ENCODE measurements around the gene STAC2. TPM values are rescaled to one million over a fixed set of nuclear protein-coding genes. Genes with fewer than 3 reads are reported as not detected.
A peak's percentile ranks its signal among the peaks of the same experiment; 100 is the strongest.

Gene STAC2
- total RNA-seq, 1 donor from 2014 or later: 0.46 TPM

- TF ChIP-seq, protein P1, sequence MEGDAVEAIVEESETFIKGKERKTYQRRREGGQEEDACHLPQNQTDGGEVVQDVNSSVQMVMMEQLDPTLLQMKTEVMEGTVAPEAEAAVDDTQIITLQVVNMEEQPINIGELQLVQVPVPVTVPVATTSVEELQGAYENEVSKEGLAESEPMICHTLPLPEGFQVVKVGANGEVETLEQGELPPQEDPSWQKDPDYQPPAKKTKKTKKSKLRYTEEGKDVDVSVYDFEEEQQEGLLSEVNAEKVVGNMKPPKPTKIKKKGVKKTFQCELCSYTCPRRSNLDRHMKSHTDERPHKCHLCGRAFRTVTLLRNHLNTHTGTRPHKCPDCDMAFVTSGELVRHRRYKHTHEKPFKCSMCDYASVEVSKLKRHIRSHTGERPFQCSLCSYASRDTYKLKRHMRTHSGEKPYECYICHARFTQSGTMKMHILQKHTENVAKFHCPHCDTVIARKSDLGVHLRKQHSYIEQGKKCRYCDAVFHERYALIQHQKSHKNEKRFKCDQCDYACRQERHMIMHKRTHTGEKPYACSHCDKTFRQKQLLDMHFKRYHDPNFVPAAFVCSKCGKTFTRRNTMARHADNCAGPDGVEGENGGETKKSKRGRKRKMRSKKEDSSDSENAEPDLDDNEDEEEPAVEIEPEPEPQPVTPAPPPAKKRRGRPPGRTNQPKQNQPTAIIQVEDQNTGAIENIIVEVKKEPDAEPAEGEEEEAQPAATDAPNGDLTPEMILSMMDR (IDR thresholded peaks at IDR 0.05): no peak
- H3K36me3 ChIP-seq: peaks cover 44% of the 10 kb centered on the region
- no peak for ATAC-seq
- H3K4me1 ChIP-seq: peaks cover 27% of the 10 kb centered on the region
- no peaks in the 10 kb centered on the region for H3K27me3 ChIP-seq
- no peak overlapping the region for H3K27ac ChIP-seq
- H3K9me3 ChIP-seq: no peaks in the 10 kb centered on the region
- H3K4me3 ChIP-seq: no peak overlapping the region
- DNase-seq: no peak
- intact Hi-C loops (cut with DNase I): no loop called here
Measured at GRCh38 chr17:39204245-39204644, 21.5 kb downstream of the STAC2 start.

- H3K4me3 ChIP-seq: peak overlapping the region; percentile 88
- ATAC-seq: no peak
- no peaks in the 10 kb centered on the region for H3K9me3 ChIP-seq
- peaks cover 44% of the 10 kb centered on the region for H3K36me3 ChIP-seq
- no peak for DNase-seq
- peak overlapping the region; percentile 99 for H3K27ac ChIP-seq
- H3K27me3 ChIP-seq: no peaks in the 10 kb centered on the region
- H3K4me1 ChIP-seq: peaks cover 28% of the 10 kb centered on the region
- TF ChIP-seq, protein P1 (IDR thresholded peaks at IDR 0.05): no peak
- intact Hi-C loops (cut with DNase I): no loop called here
Measured at GRCh38 chr17:39200957-39201510, 24.7 kb downstream of the STAC2 start.

- Histone ChIP-seq H3K9me3 (no peaks in the 10 kb centered on the region), H3K4me3 (peak within 1 kb of the TSS; percentile 88), H3K36me3 (peaks cover 43% of the 10 kb centered on the region), H3K4me1 (peaks cover 35% of the 10 kb centered on the region), H3K27me3 (no peaks in the 10 kb centered on the region), H3K27ac (peak within 1 kb of the TSS; percentile 99)
- peak; percentile 91 for DNase-seq
- TF ChIP-seq, protein P1 (IDR thresholded peaks at IDR 0.05): no peak
- intact Hi-C loops (cut with DNase I): no loop called here
- peak; percentile 66 for ATAC-seq
Measured at GRCh38 chr17:39200070-39200879, 25.5 kb downstream of the STAC2 start, which contains the start of gene RPL19. Gene RPL19 (plus strand): TSS chr17:39200283. CDS start chr17:39200345, 62 bp downstream.

DNA sequence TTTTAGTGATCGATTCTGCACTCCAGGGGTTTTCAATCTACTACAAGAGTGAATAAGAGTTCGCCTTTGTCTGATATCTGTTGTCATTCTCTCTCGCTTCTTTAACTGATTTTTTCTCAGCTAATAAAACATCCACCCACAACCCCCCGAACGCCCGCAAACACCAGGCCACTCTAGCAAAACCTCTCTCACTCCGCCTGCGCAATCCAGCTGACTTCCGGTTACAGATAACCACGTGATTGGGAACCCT lies 26.0 kb downstream of the STAC2 start:
- Histone ChIP-seq H3K9me3 (no peaks in the 10 kb centered on the region), H3K36me3 (peaks cover 38% of the 10 kb centered on the region), H3K27me3 (no peaks in the 10 kb centered on the region), H3K4me3 (peak overlapping the region; percentile 88), H3K4me1 (peaks cover 40% of the 10 kb centered on the region), H3K27ac (peak overlapping the region; percentile 99)
- TF ChIP-seq, protein P1 (IDR thresholded peaks at IDR 0.05): no peak
- intact Hi-C loops (cut with DNase I): no loop called here
- peak; percentile 92 for DNase-seq
- ATAC-seq: peak; percentile 72

DNA sequence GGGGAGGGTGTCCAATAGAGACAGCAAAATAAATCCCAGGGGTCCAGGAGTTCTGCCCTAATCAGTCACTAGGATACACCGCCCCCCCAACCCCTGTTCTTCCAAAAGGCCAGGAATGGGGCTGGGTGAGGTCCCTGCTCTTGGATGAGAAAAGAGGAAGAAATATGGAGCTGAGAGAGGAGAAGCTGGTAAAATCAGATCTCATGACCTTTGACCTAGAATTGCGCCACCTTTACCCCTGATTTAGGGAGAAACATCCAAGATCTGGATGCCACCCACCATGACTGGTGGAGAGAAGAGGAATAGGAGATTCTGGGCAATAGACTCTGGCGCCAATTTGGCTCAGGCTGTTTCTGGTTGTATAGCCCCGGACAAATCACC lies 27.6 kb downstream of the STAC2 start:
- Histone ChIP-seq H3K4me3 (peak overlapping the region; percentile 85), H3K36me3 (peaks cover 30% of the 10 kb centered on the region), H3K9me3 (no peaks in the 10 kb centered on the region), H3K4me1 (peaks cover 48% of the 10 kb centered on the region), H3K27ac (peak overlapping the region; percentile 99), H3K27me3 (no peaks in the 10 kb centered on the region)
- ATAC-seq: no peak
- DNase-seq: no peak
- TF ChIP-seq, protein P1 (IDR thresholded peaks at IDR 0.05): no peak
- intact Hi-C loops (cut with DNase I): no loop called here
